ENCODE data around the gene RASA1. TPM values are rescaled to one million over a fixed set of nuclear protein-coding genes. Genes with fewer than 3 reads are reported as not detected.
"Not testable (repeated sequence)": the region's sequence is repeated elsewhere in the genome, so short reads cannot be mapped to it uniquely, and the experiment has no call there.

The RASA1 gene
- polyA plus RNA-seq, 1 experiment, result 19.8 TPM

DNA sequence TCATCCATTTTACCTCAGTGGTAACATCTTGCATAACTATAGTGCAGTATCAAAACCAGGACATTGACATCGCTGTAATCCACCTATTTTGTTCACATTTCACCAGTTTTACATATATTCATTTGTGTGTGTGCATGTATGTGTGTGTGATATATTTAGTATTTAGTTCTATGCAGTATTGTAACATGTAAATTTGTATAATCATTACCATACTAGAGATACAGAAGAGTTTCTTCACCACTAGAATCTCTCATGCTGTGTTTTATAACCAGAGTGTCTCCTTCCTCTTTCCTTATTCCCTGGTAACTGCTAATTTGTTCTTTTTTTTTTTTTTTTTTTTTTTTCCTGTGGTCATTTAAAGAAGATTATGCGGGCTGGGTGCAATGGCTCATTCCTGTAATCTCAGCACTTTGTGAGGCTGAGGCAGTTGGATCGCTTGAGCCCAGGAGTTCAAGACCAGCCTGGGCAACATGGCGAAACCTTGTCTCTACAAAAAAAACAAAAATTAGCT lies 11.0 kb downstream of the RASA1 start:
- Histone ChIP-seq H3K27me3 (ENCODE audit: control insufficient read depth, insufficient read depth, low read length) (no peaks in the 10 kb centered on the region), H3K4me3 (ENCODE audit: low read depth, low read length) (no peak overlapping the region), H3K36me3 (ENCODE audit: control insufficient read depth, insufficient read depth, low read length) (no peaks in the 10 kb centered on the region)
- TF ChIP-seq CTCF (IDR thresholded peaks at IDR 0.05; ENCODE audit: insufficient read depth, low read depth, low read length), result no peak
- no peak for DNase-seq (ENCODE audit: low read depth)
- ChIA-PET POLR2A (no interaction called here), CTCF (no interaction called here)

GRCh38 chr5:87282269-87282668 lies 14.6 kb downstream of the RASA1 start:
- no peak for TF ChIP-seq CTCF (IDR thresholded peaks at IDR 0.05; ENCODE audit: insufficient read depth, low read depth, low read length)
- no peak overlapping the region for H3K4me3 ChIP-seq (ENCODE audit: low read depth, low read length)
- no peaks in the 10 kb centered on the region for H3K27me3 ChIP-seq (ENCODE audit: control insufficient read depth, insufficient read depth, low read length)
- CTCF ChIA-PET, result no interaction called here
- H3K36me3 ChIP-seq (ENCODE audit: control insufficient read depth, insufficient read depth, low read length), result no peaks in the 10 kb centered on the region
- POLR2A ChIA-PET, result no interaction called here
- DNase-seq (ENCODE audit: low read depth), result no peak

DNA sequence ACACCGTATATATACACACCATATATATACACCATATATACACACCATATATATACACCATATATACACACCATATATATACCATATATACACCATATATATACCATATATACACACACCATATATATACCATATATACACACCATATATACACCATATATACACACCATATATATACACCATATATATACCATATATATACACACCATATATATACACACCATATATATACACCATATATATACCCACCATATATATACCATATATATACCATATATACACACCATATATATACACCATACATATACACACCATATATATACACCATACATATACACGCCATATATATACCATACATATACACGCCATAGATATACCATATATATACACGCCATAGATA lies 19.6 kb downstream of the RASA1 start:
- H3K4me3 ChIP-seq (ENCODE audit: low read depth, low read length); H3K27me3 ChIP-seq (ENCODE audit: control insufficient read depth, insufficient read depth, low read length); CTCF ChIA-PET; POLR2A ChIA-PET; DNase-seq (ENCODE audit: low read depth); H3K36me3 ChIP-seq (ENCODE audit: control insufficient read depth, insufficient read depth, low read length): not testable (repeated sequence)

GRCh38 chr5:87298692-87299362 lies 31.1 kb downstream of the RASA1 start:
- no peak overlapping the region for H3K4me3 ChIP-seq (ENCODE audit: low read depth, low read length)
- POLR2A ChIA-PET, result no interaction called here
- CTCF ChIA-PET, result interaction anchor here (1.2 kb wide), 1 partner anchor 22 kb away, joined by 3 read pairs; no protein-coding TSS in a partner anchor
- H3K27me3 ChIP-seq (ENCODE audit: control insufficient read depth, insufficient read depth, low read length), result no peaks in the 10 kb centered on the region
- DNase-seq (ENCODE audit: low read depth), result no peak
- no peaks in the 10 kb centered on the region; the same call in 1 of the 2 replicates for H3K36me3 ChIP-seq (ENCODE audit: control insufficient read depth, insufficient read depth, low read length)
- no peak for TF ChIP-seq CTCF (IDR thresholded peaks at IDR 0.05; ENCODE audit: insufficient read depth, low read depth, low read length)

DNA sequence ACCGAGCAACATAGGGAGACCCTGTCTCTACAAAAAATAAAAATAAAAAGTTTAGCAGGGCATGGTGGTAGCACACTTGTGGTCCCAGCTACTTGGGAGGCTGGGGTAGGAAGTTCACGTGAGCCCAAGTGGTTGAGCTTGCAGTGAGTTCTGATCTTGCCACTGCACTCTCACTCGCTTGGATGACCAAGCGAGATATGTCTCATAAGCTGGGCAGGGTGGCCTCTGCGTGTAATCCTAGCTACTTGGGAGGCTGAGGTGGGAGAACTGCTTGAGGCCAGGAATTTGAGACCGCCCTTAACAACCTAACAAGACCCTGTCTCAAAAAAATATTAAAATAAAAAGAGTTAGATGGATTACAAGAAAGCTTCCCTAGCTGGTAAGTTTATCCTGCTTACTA lies 32.5 kb downstream of the RASA1 start:
- no peaks in the 10 kb centered on the region; the same call in 1 of the 2 replicates for H3K36me3 ChIP-seq (ENCODE audit: control insufficient read depth, insufficient read depth, low read length)
- no peaks in the 10 kb centered on the region for H3K27me3 ChIP-seq (ENCODE audit: control insufficient read depth, insufficient read depth, low read length)
- DNase-seq (ENCODE audit: low read depth), result no peak
- H3K4me3 ChIP-seq (ENCODE audit: low read depth, low read length), result no peak overlapping the region
- TF ChIP-seq CTCF (IDR thresholded peaks at IDR 0.05; ENCODE audit: insufficient read depth, low read depth, low read length), result no peak
- CTCF ChIA-PET, result interaction anchor here (0.7 to 0.9 kb wide), 2 partner anchors 33 to 293 kb away, joined by 3 read pairs; no protein-coding TSS in a partner anchor
- POLR2A ChIA-PET, result no interaction called here

DNA sequence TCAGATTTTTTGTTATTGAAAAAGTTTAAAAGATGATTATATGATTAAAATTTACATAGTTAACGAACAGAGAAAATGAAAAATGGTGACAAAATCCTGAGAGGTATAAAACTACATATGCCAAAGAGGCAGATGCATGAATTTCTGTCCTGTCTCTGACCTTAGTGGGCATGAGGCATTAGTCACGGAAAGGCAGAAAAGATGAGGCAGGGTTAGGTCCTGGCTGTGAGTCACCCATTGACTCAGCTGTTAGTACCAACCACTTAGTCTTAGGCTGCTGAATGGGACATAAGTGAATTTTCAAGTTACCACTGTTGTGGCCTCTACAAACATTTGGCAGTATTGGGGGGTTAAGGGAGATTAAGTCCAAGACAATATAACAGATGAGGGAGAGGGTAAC lies 33.1 kb downstream of the RASA1 start:
- ChIA-PET CTCF (interaction anchor here (0.7 to 0.9 kb wide), 2 partner anchors 32 to 294 kb away, joined by 3 read pairs; no protein-coding TSS in a partner anchor), POLR2A (no interaction called here)
- Histone ChIP-seq H3K4me3 (ENCODE audit: low read depth, low read length) (no peak overlapping the region), H3K27me3 (ENCODE audit: control insufficient read depth, insufficient read depth, low read length) (no peaks in the 10 kb centered on the region), H3K36me3 (ENCODE audit: control insufficient read depth, insufficient read depth, low read length) (no peaks in the 10 kb centered on the region; the same call in 1 of the 2 replicates)
- no peak for TF ChIP-seq CTCF (IDR thresholded peaks at IDR 0.05; ENCODE audit: insufficient read depth, low read depth, low read length)
- peak; percentile 66 for DNase-seq (ENCODE audit: low read depth)
